Liver (tissue), 3 donors: Measurements from ENCODE around the gene LUC7L.

ENCODE experiments used
- ATF3 ChIP-seq: IDR thresholded peaks from 2 replicates; pipeline ENCODE4 v1.6.1; 2016; ENCODE audit warnings: antibody characterized with exemption
- CTCF ChIP-seq: fragments of 150-350 bp; IDR thresholded peaks from 2 replicates; pipeline ENCODE4 v1.5.1; 2017; ENCODE audit warnings: improper control_type of control experiment, low read depth, low read length; ENCODE audit not compliant: missing input control
- FOXA1 ChIP-seq: IDR thresholded peaks from 2 replicates; pipeline ENCODE4 v1.6.1; 2016; ENCODE audit warnings: antibody characterized with exemption
- GABPA ChIP-seq, 2 donors: IDR thresholded peaks in 1 of 2; conservative IDR thresholded peaks in 1 of 2; 2 replicates each; pipeline ENCODE4 v1.6.1; 2016; ENCODE audit warnings: antibody characterized with exemption in 2 of 2, mild to moderate bottlenecking in 1 of 2, moderate library complexity in 1 of 2
- JUND ChIP-seq, 2 donors: IDR thresholded peaks; 2 replicates each; pipeline ENCODE4 v1.6.1; 2016; ENCODE audit warnings: antibody characterized with exemption in 2 of 2
- RAD21 ChIP-seq, 2 donors: IDR thresholded peaks; 2 replicates each; pipeline ENCODE4 v1.6.1; 2016; ENCODE audit warnings: antibody characterized with exemption in 2 of 2, mild to moderate bottlenecking in 2 of 2
- YY1 ChIP-seq: IDR thresholded peaks from 2 replicates; pipeline ENCODE4 v1.6.1; 2016; ENCODE audit warnings: antibody characterized with exemption, mild to moderate bottlenecking
- donor health status: healthy.
- donor health status: healthy.

- TF ChIP-seq GABPA (IDR thresholded peaks at IDR 0.05 in 1 of 2, conservative IDR thresholded peaks at IDR 0.05 in 1 of 2), result no peak
- TF ChIP-seq ATF3, result no peak
- TF ChIP-seq CTCF, result peak; percentile 13
- TF ChIP-seq FOXA1, result no peak
- no peak for TF ChIP-seq YY1
- no peak for TF ChIP-seq JUND (IDR thresholded peaks at IDR 0.05)
- no peak for TF ChIP-seq RAD21 (IDR thresholded peaks at IDR 0.05)
These were observed 49.1 kb downstream of the LUC7L start, which contains the start of gene HBQ1 for GRCh38 chr16:180101-180675.
